ENCODE measurements around the gene NDRG4. TPM values are rescaled to one million over a fixed set of nuclear protein-coding genes. Genes with fewer than 3 reads are reported as not detected.

NDRG4 gene
- total RNA-seq, 4 donors from 2014 or later = 5.3 to 486 (median 45.8) TPM

DNA sequence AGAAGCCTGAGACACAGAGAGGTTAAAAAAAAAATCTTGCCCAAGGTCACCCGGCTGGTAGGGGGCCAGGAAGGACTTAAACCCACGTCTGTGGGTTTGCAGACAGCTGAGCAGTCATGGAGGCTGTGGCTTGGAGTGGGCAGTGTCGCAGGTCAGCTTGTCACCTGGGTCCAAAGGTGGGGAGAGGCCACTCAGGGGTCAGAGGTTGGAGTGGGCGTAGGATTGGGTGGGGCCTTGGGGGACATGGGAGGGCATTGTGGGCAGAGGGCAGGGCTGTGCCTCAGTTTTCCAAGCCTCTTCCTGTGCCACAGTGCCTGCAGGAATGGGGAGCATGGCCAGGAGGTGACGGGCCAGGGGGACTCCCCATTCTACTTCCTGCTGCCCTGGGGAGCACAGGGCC lies 2.0 kb upstream of the NDRG4 start:
- TF ChIP-seq CTCF (IDR thresholded peaks at IDR 0.05; ENCODE audit: low read depth) = no peak

- TF ChIP-seq CTCF (IDR thresholded peaks at IDR 0.05; ENCODE audit: low read depth) = no peak
These were observed 1.4 kb upstream of the NDRG4 start for GRCh38 chr16:58498341-58499091.

DNA sequence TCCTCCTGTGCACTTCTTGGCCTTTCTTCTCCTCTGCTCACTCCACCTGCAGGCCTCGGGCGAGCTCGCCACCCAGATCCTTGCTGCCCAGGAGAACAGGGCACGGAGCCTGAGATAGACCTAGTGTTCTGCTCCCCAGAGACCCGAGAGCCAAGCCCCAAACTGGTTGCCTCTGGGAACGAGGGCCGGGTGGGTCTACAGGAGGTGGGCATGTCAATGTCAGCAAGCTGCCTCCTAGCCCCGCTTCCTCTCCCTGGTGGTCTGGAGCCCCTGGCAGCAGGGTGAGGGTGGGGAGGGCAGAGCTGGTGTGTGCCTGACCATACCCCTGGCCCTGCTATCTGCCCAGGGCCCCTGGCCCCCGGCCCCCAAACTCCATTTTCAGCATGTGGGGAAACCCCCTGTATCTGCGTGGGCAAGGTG lies 841 bp upstream of the NDRG4 start:
- no peak for TF ChIP-seq CTCF (IDR thresholded peaks at IDR 0.05; ENCODE audit: low read depth)

GRCh38 chr16:58500430-58501241 lies 693 bp downstream of the NDRG4 start:
- no peak for TF ChIP-seq CTCF (IDR thresholded peaks at IDR 0.05; ENCODE audit: low read depth)

GRCh38 chr16:58501242-58502131 lies 1.5 kb downstream of the NDRG4 start:
- TF ChIP-seq CTCF (IDR thresholded peaks at IDR 0.05; ENCODE audit: low read depth) = no peak

- no peak for TF ChIP-seq CTCF (IDR thresholded peaks at IDR 0.05; ENCODE audit: low read depth)
These were observed 2.4 kb downstream of the NDRG4 start for GRCh38 chr16:58502217-58502921.

All from subcutaneous adipose tissue (tissue), 4 donors.